Ishikawa (cell line): ENCODE results near the gene ERVFRD-1.

Experiments
- CEBPB ChIP-seq: IDR thresholded peaks from 2 replicates; pipeline ENCODE4 v1.6.1; 2012
- CREB1 ChIP-seq: IDR thresholded peaks from 2 replicates; pipeline ENCODE4 v1.6.1; 2012; ENCODE audit warnings: low read depth
- EGR1 ChIP-seq: IDR thresholded peaks from 2 replicates; pipeline ENCODE4 v1.6.1; 2012
- EP300 ChIP-seq: IDR thresholded peaks from 2 replicates; pipeline ENCODE4 v1.6.1; 2012; ENCODE audit warnings: borderline replicate concordance
- FOXM1 ChIP-seq: IDR thresholded peaks from 2 replicates; pipeline ENCODE4 v1.6.1; 2012; ENCODE audit warnings: low read depth, borderline replicate concordance
- NFIC ChIP-seq: IDR thresholded peaks from 2 replicates; pipeline ENCODE4 v1.6.1; 2012
- RAD21 ChIP-seq: IDR thresholded peaks from 2 replicates; pipeline ENCODE4 v1.6.1; 2012; ENCODE audit warnings: low read depth
- TAF1 ChIP-seq: IDR thresholded peaks from 2 replicates; pipeline ENCODE4 v1.6.1; 2012; ENCODE audit warnings: low read depth, mild to moderate bottlenecking
- TCF12 ChIP-seq: IDR thresholded peaks from 2 replicates; pipeline ENCODE4 v1.6.1; 2012; ENCODE audit warnings: low read depth
- TEAD4 ChIP-seq: IDR thresholded peaks from 2 replicates; pipeline ENCODE4 v1.6.1; 2012
- YY1 ChIP-seq: IDR thresholded peaks from 2 replicates; pipeline ENCODE4 v1.6.1; 2012; ENCODE audit warnings: low read depth
- ZBTB7A ChIP-seq: IDR thresholded peaks from 2 replicates; pipeline ENCODE4 v1.6.1; 2012; ENCODE audit warnings: low read depth
- TF ChIP-seq, protein P1 (sequence below): IDR thresholded peaks from 2 replicates; pipeline ENCODE4 v1.6.1; 2012
- TF ChIP-seq, protein P2 (sequence below): IDR thresholded peaks from 2 replicates; pipeline ENCODE4 v1.6.1; 2012
- TF ChIP-seq, protein P3 (sequence below): IDR thresholded peaks from 2 replicates; pipeline ENCODE4 v1.6.1; 2012; ENCODE audit warnings: low read depth, mild to moderate bottlenecking

ERVFRD-1 gene

DNA sequence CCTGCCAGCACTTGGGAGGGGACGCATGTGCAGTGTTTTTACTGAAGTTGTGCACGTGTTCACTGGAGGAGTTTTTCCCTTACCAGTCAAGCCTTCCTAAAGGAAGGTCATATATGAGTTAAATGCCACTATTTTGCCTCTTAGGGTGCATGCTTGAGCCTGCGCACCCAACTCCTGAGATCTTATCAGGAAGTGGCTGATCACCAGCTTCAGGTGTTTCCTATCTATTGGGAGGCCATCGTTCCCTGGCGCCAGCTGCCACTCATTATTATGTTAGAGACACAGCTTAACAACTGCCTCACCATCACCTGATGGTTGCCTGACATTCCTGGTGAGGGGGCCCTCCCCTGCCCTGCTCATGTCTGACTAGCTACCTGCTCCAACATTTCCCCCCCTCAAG lies 8.5 kb downstream of the ERVFRD-1 start:
- TF ChIP-seq, protein P1, sequence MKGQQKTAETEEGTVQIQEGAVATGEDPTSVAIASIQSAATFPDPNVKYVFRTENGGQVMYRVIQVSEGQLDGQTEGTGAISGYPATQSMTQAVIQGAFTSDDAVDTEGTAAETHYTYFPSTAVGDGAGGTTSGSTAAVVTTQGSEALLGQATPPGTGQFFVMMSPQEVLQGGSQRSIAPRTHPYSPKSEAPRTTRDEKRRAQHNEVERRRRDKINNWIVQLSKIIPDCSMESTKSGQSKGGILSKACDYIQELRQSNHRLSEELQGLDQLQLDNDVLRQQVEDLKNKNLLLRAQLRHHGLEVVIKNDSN, result no peak
- TF ChIP-seq TCF12, result no peak
- no peak for TF ChIP-seq TEAD4
- TF ChIP-seq, protein P2, sequence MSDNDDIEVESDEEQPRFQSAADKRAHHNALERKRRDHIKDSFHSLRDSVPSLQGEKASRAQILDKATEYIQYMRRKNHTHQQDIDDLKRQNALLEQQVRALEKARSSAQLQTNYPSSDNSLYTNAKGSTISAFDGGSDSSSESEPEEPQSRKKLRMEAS, result no peak
- TF ChIP-seq ZBTB7A, result no peak
- no peak for TF ChIP-seq CREB1
- TF ChIP-seq RAD21, result no peak
- TF ChIP-seq CEBPB, result no peak
- no peak for TF ChIP-seq FOXM1
- no peak for TF ChIP-seq TAF1

DNA sequence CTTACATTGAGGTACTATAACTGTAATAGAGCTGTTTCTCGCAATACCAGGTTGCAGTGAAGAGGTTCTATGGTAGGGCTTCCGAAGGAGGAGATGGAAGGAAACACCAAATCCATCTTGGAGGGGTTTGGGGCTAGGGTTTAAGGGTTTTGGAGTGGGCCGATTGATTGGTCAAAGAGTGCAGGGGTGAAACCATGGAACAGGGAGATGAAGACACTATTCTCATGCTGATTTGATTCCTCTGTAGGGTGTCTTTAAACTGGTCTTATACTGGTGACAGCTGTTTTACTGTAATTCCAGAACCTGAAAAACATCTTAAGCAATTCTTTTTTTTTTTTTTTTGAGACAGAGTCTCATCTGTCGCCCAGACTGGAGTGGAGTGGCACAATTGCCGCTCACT lies 10.1 kb downstream of the ERVFRD-1 start:
- no peak for TF ChIP-seq CREB1
- TF ChIP-seq FOXM1, result no peak
- TF ChIP-seq YY1, result no peak
- TF ChIP-seq, protein P2, result no peak
- TF ChIP-seq NFIC, result no peak
- TF ChIP-seq CEBPB, result no peak
- TF ChIP-seq, protein P3, sequence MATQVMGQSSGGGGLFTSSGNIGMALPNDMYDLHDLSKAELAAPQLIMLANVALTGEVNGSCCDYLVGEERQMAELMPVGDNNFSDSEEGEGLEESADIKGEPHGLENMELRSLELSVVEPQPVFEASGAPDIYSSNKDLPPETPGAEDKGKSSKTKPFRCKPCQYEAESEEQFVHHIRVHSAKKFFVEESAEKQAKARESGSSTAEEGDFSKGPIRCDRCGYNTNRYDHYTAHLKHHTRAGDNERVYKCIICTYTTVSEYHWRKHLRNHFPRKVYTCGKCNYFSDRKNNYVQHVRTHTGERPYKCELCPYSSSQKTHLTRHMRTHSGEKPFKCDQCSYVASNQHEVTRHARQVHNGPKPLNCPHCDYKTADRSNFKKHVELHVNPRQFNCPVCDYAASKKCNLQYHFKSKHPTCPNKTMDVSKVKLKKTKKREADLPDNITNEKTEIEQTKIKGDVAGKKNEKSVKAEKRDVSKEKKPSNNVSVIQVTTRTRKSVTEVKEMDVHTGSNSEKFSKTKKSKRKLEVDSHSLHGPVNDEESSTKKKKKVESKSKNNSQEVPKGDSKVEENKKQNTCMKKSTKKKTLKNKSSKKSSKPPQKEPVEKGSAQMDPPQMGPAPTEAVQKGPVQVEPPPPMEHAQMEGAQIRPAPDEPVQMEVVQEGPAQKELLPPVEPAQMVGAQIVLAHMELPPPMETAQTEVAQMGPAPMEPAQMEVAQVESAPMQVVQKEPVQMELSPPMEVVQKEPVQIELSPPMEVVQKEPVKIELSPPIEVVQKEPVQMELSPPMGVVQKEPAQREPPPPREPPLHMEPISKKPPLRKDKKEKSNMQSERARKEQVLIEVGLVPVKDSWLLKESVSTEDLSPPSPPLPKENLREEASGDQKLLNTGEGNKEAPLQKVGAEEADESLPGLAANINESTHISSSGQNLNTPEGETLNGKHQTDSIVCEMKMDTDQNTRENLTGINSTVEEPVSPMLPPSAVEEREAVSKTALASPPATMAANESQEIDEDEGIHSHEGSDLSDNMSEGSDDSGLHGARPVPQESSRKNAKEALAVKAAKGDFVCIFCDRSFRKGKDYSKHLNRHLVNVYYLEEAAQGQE, result no peak
- no peak for TF ChIP-seq EP300
- TF ChIP-seq TEAD4, result no peak
- TF ChIP-seq TAF1, result no peak
- TF ChIP-seq RAD21, result no peak
- TF ChIP-seq ZBTB7A, result no peak
- TF ChIP-seq, protein P1, result no peak
- no peak for TF ChIP-seq EGR1
- TF ChIP-seq TCF12, result no peak

DNA sequence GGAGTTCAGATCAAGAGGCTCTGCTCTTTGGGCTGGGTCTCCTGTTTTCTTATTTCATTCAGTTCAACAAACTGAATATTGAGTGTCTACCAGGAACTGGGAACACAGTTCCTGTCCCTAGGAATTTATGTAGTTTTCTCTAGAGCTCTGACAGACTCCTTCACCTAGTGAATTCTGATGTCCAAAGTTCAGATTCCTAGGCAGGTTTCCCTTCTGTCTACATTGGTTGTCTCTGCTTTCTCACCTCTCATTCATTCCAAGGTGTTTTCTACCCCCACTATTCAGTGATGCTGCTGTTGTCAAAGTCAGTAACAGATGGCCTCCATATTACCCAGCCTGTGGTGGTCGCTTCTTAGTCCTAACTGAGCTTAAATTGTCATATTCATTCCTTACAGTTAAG lies 13.5 kb downstream of the ERVFRD-1 start:
- TF ChIP-seq TEAD4 (no peak), YY1 (no peak), RAD21 (no peak), EP300 (no peak), TCF12 (no peak), TAF1 (no peak), CREB1 (no peak), NFIC (no peak), FOXM1 (no peak)
- TF ChIP-seq, protein P1, result no peak

DNA sequence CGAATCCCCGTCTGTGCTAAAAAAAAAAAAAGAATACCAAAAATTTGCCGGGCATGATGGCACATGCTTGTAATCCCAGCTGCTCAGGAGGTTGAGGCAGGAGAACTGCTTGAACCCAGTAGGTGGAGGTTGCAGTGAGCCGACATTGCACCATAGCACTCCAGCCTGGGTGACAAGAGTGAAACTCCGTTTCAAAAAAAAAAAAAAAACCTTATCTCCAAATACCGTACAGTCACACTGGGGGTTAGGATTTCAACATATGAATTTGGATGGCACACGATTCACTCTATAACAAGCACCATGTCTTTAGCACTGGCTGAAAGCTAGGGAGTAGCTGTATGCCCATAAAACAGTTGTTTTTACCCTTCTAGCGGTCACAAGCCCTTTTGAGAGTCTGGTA lies 14.0 kb downstream of the ERVFRD-1 start:
- TF ChIP-seq TEAD4 (no peak), NFIC (no peak), RAD21 (no peak), TAF1 (no peak), FOXM1 (no peak), CREB1 (no peak), YY1 (no peak), EGR1 (no peak), EP300 (no peak), ZBTB7A (no peak), TCF12 (no peak), CEBPB (no peak)
- TF ChIP-seq, protein P2, result no peak
- TF ChIP-seq, protein P1, result no peak
- TF ChIP-seq, protein P3, result no peak

DNA sequence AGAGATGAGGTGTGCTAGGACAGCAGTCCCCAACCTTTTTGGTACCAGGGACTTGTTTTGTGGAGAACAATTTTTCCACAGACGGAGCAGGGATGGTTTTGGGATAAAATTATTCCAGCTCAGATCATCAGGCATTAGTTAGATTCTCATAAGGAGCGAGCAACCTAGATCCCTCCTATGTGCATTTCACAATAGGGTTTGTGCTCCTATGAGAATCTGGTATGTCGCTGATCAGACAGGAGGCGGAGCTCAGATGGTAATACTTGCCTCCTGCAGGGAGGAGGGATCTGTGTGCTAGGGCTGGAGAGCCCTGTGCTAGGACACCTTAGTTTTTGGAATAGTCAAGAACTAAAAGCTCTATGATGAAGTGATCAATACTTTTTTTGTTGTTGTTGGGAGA lies 15.4 kb downstream of the ERVFRD-1 start:
- TF ChIP-seq CEBPB, result peak; percentile 85
- TF ChIP-seq ZBTB7A, result no peak
- no peak for TF ChIP-seq TEAD4
- TF ChIP-seq, protein P1, result no peak
- TF ChIP-seq EP300, result no peak
- no peak for TF ChIP-seq RAD21
- no peak for TF ChIP-seq CREB1
